HCT116 (cell line): ENCODE results near the gene S100A10.

Experiments
- CTCF ChIP-seq, 3 experiments: fragments of 200-600 bp in 1 of 3; sonication (generic) in 1 of 3; IDR thresholded peaks in 2 of 3; conservative IDR thresholded peaks in 1 of 3; 2 replicates each; pipeline ENCODE4 v1.5.1; 2012 to 2017; ENCODE audit warnings: low read depth in 2 of 3, low read length in 2 of 3, antibody characterized with exemption in 1 of 3, borderline replicate concordance in 1 of 3, control low read depth in 1 of 3, mild to moderate bottlenecking in 1 of 3, mixed read lengths in 1 of 3, mixed run types in 1 of 3, moderate library complexity in 1 of 3; ENCODE audit not compliant: insufficient read depth in 1 of 3
- ELF1 ChIP-seq: IDR thresholded peaks from 2 replicates; pipeline ENCODE4 v1.6.1; 2012; ENCODE audit warnings: low read depth, borderline replicate concordance
- EZH2 ChIP-seq: fragments of 200-600 bp; sonication (generic); IDR thresholded peaks from 2 replicates; pipeline ENCODE4 v1.6.1; 2017; ENCODE audit warnings: antibody characterized with exemption, mixed run types
- EZH2phosphoT487 ChIP-seq: fragments of 200-600 bp; IDR thresholded peaks from 2 replicates; pipeline ENCODE4 v1.6.1; 2018; ENCODE audit warnings: antibody characterized with exemption, borderline replicate concordance
- FOSL1 ChIP-seq: IDR thresholded peaks from 2 replicates; pipeline ENCODE4 v1.6.1; 2012; ENCODE audit warnings: low read depth
- JUND ChIP-seq: IDR thresholded peaks from 2 replicates; pipeline ENCODE4 v1.6.1; 2012
- MAX ChIP-seq: IDR thresholded peaks from 2 replicates; pipeline ENCODE4 v1.6.1; 2012
- POLR2A ChIP-seq: IDR thresholded peaks from 2 replicates; pipeline ENCODE4 v1.7.0; 2011; ENCODE audit warnings: borderline replicate concordance; ENCODE audit not compliant: insufficient read depth, insufficient read length; ENCODE audit errors: extremely low read depth
- SIN3A ChIP-seq: IDR thresholded peaks from 2 replicates; pipeline ENCODE4 v1.6.1; 2012; ENCODE audit warnings: low read depth
- TCF7L2 ChIP-seq: IDR thresholded peaks from 2 replicates; pipeline ENCODE4 v1.7.0; 2011; ENCODE audit warnings: borderline replicate concordance, inconsistent platforms; ENCODE audit not compliant: insufficient read depth, insufficient read length; ENCODE audit errors: extremely low read depth
- YY1 ChIP-seq: IDR thresholded peaks from 2 replicates; pipeline ENCODE4 v1.6.1; 2011; ENCODE audit warnings: low read length, low read depth, moderate library complexity, mild to moderate bottlenecking; ENCODE audit not compliant: insufficient replicate concordance; ENCODE audit errors: extremely low read depth
- ZBTB33 ChIP-seq: IDR thresholded peaks from 2 replicates; pipeline ENCODE4 v1.6.1; 2011; ENCODE audit warnings: mild to moderate bottlenecking, low read length, moderate library complexity; ENCODE audit not compliant: insufficient replicate concordance; ENCODE audit errors: extremely low read depth
- ZFX ChIP-seq: fragments of 450-650 bp; IDR thresholded peaks from 2 replicates; pipeline ENCODE4 v1.6.1; 2017
- ZNF274 ChIP-seq: fragments of 200-500 bp; sonication (Bioruptor generic); IDR thresholded peaks from 2 replicates; pipeline ENCODE4 v1.6.1; 2014; ENCODE audit warnings: mild to moderate bottlenecking, low read depth, low read length, inconsistent platforms

DNA sequence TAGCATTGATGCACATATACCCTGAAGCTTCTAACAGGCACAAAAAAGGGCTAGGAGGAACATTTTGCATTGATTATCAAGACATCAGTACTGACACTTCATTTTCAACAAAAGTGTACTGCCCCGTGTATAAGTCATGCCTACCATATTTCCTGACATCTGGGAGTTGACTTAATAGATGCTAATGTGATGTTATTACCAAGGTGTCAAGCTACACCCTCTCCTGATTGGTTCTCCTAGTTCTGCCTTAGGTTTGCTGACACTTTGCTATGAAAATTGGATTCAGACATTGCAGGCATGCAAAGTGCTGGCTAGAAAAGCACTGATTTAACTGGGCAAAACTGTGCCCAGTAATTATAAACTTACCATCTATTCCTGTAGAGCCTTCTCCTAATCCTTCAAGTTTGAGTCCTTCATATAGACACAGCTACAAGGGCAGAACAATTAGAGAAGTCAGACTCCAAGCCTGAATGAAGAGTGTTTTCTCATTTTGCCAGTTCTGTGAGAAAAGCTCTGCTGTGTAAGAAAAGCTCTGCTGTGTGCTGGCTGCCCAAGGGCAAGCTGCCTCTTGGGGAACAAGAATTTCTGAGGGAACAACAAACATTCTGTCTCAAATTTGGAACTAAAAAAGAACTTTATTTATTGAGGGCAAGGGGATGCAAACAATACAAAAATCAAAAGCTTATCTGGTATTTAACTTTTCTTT, 11.2 kb downstream of the S100A10 start:
- TF ChIP-seq ELF1 = no peak
- no peak for TF ChIP-seq CTCF (IDR thresholded peaks at IDR 0.05 in 2 of 3, conservative IDR thresholded peaks at IDR 0.05 in 1 of 3; ENCODE audit: borderline replicate concordance in 1 of 3, insufficient read depth in 1 of 3, low read depth in 2 of 3, low read length in 2 of 3)
- no peak for TF ChIP-seq EZH2
- no peak for TF ChIP-seq FOSL1
- no peak for TF ChIP-seq TCF7L2
- TF ChIP-seq ZFX = no peak
- TF ChIP-seq POLR2A = no peak
- no peak for TF ChIP-seq EZH2phosphoT487
- no peak for TF ChIP-seq JUND
- no peak for TF ChIP-seq MAX
- no peak for TF ChIP-seq ZNF274
- TF ChIP-seq YY1 = no peak
- TF ChIP-seq SIN3A = no peak
- TF ChIP-seq ZBTB33 = no peak
